Stimulated activated CD4-positive, alpha-beta T cell treated with anti-CD3 and anti-CD28 coated beads, Interleukin-12 subunit alpha, Interleukin-12 subunit beta, amount 100 ng/mL, for 48 hours (primary cell): ENCODE data around the gene CENPP.

Experiments used
- DNase-seq, 3 donors: peaks; one replicate each; pipeline ENCODE4 v3.0.0-alpha.2; 2020; ENCODE audit warnings: low read depth in 2 of 3, low spot score in 1 of 3

CENPP gene

GRCh38 chr9:92474587-92474986 is 148.8 kb downstream of the CENPP start:
- DNase-seq = no peak

- no peak for DNase-seq
Observed at GRCh38 chr9:92476962-92477361, 151.2 kb downstream of the CENPP start.

- DNase-seq = no peak
Observed at GRCh38 chr9:92478783-92479182, 153.0 kb downstream of the CENPP start.

- no peak for DNase-seq
Observed at GRCh38 chr9:92479346-92479745, 153.6 kb downstream of the CENPP start.

GRCh38 chr9:92480291-92480771 is 154.6 kb downstream of the CENPP start:
- no peak for DNase-seq

GRCh38 chr9:92480986-92481633 is 155.4 kb downstream of the CENPP start:
- no peak for DNase-seq

GRCh38 chr9:92482329-92482728 is 156.6 kb downstream of the CENPP start, which contains the start of gene ASPN:
Gene ASPN (minus strand): TSS chr9:92482506.
- DNase-seq = no peak

GRCh38 chr9:92482805-92483204 is 157.1 kb downstream of the CENPP start:
- DNase-seq = no peak

GRCh38 chr9:92483627-92484545 is 158.1 kb downstream of the CENPP start:
- DNase-seq = no peak

- no peak for DNase-seq
Observed at GRCh38 chr9:92484563-92484962, 158.8 kb downstream of the CENPP start.

GRCh38 chr9:92486371-92486770 is 160.6 kb downstream of the CENPP start:
- no peak for DNase-seq

GRCh38 chr9:92488681-92489550 is 163.2 kb downstream of the CENPP start:
- no peak for DNase-seq

GRCh38 chr9:92492781-92493401 is 167.1 kb downstream of the CENPP start:
- DNase-seq = no peak

- no peak for DNase-seq
Observed at GRCh38 chr9:92493749-92494387, 168.1 kb downstream of the CENPP start.

GRCh38 chr9:92494856-92495255 is 169.1 kb downstream of the CENPP start:
- no peak for DNase-seq

- DNase-seq = no peak
Observed at GRCh38 chr9:92496396-92497176, 170.8 kb downstream of the CENPP start.

GRCh38 chr9:92499701-92500100 is 173.9 kb downstream of the CENPP start:
- no peak for DNase-seq

- no peak for DNase-seq
Observed at GRCh38 chr9:92500725-92501124, 175.0 kb downstream of the CENPP start.

- DNase-seq = peak in 1 of 3 donors; percentile 1
Observed at GRCh38 chr9:92501671-92502393, 176.1 kb downstream of the CENPP start.
